Measurements from ENCODE around the gene CCN6. TPM values are rescaled to one million over a fixed set of nuclear protein-coding genes. Genes with fewer than 3 reads are reported as not detected.

The CCN6 gene
- total RNA-seq: not detected

DNA sequence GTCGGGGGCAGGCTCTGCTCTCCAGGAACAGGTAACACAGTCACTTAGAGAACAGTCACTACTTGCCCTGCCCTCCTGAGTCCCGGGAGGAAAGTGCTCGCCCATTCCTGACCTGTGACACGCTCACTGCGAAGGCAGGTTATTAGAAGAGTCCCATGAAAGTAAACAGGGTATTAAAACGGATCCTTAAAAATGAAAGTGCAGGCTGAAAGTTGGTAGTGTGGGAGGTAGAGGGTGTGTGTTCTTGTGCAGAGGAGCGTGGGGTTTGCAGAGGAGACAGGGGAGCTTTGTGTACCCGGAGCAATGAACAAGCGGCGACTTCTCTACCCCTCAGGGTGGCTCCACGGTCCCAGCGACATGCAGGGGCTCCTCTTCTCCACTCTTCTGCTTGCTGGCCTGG lies at the start of gene CCN6:
Gene CCN6 (plus strand): TSS at position 104 of the 400 bp plus-strand sequence. CDS start 254 bp downstream, at position 358.

DNA sequence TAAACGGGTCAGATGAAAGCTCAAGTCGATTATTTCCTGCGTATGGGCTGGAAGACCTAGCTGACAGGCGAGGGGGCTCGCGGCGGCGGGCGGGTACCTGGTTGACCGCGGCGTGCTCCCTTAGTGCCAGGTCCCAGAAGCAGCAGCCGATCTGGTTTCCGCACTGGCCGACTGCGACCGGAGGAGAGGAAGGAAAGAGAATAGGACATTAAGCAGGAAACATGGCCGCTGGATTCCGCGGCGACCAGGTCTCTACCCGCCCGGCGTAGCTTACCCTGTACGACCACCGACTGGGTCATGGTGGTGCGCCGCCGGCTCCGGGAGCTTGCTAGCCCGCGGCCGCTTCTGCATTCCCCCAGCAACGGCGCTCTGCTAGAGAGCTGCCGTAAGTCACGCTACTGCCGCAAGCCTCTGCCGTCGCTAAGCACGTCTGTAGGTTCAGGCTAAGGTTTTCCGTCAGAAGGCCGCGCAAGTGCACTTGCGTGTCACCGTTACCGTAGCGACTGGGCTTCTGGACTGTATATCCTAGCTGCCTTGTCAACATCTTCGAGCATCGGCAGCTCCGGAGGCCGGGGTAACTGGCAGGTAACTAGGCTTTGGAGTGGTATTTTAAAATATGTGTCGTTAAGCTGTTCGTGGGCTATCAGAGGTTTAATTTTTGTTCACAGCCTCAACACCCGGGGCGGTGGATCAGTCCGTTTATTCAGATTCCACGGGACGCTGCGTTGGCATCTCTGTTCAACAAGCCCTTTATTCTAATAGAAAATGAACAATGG lies 33.4 kb downstream of the CCN6 start, which contains the start of the genes FAM229B and TUBE1:
Gene FAM229B (plus strand): TSS at position 456 of the 776 bp plus-strand sequence. CDS start 11,693 bp downstream, outside the sequence.
Gene TUBE1 (minus strand): TSS at position 347 of the 776 bp plus-strand sequence. CDS start 48 bp downstream, at position 299.

Other genes starting within 250 kb of the CCN6 start
- 225 TPM for gene FYN, start 180.7 kb upstream of the CCN6 start, total RNA-seq
- gene TUBE1, start 33.4 kb downstream of the CCN6 start, total RNA-seq: 84.7 TPM
- gene FAM229B, start 33.5 kb downstream of the CCN6 start, total RNA-seq: 26.5 TPM
- 166 TPM for gene LAMA4, start 200.5 kb downstream of the CCN6 start, total RNA-seq

Data from camera-type eye (tissue), 1 donor.